HG03575 (cell line): Measurements from ENCODE around the gene PCGF1.
A peak's percentile ranks its signal among the peaks of the same experiment; 100 is the strongest.

Source experiments
- ATAC-seq: cut with Tn5 transposase; IDR thresholded peaks from one replicate; pipeline ENCODE4 v1.9.1; 2021; ENCODE audit not compliant: unreplicated experiment, insufficient number of reproducible peaks, low FRiP score; ENCODE audit errors: extremely low read depth

PCGF1 gene

GRCh38 chr2:74540291-74540690 is 32.8 kb upstream of the PCGF1 start:
- ATAC-seq: no peak

GRCh38 chr2:74538881-74539339 is 31.4 kb upstream of the PCGF1 start:
- ATAC-seq: no peak

- ATAC-seq: no peak
Observed at GRCh38 chr2:74537140-74537539, 29.6 kb upstream of the PCGF1 start.

GRCh38 chr2:74536166-74536950 is 28.9 kb upstream of the PCGF1 start:
- ATAC-seq: no peak

- ATAC-seq: no peak
Observed at GRCh38 chr2:74535440-74535965, 28.0 kb upstream of the PCGF1 start.

- no peak for ATAC-seq
Observed at GRCh38 chr2:74534411-74534810, 26.9 kb upstream of the PCGF1 start.

GRCh38 chr2:74533464-74533863 is 26.0 kb upstream of the PCGF1 start:
- ATAC-seq: no peak

- no peak for ATAC-seq
Observed at GRCh38 chr2:74532222-74532621, 24.7 kb upstream of the PCGF1 start.

GRCh38 chr2:74531666-74532065 is 24.2 kb upstream of the PCGF1 start:
- ATAC-seq: no peak

GRCh38 chr2:74530239-74531187 is 23.0 kb upstream of the PCGF1 start:
- peak; percentile 35 for ATAC-seq

GRCh38 chr2:74529357-74530238 is 22.1 kb upstream of the PCGF1 start, which contains the start of the genes AUP1 and HTRA2:
Gene AUP1, minus strand, starts transcription at chr2:74529706. Its CDS starts 77 bp downstream, at chr2:74529629.
Gene HTRA2, plus strand, starts transcription at chr2:74529933. Its CDS starts 74 bp downstream, at chr2:74530007.
- no peak for ATAC-seq

- no peak for ATAC-seq
Observed at GRCh38 chr2:74528600-74529356, 21.3 kb upstream of the PCGF1 start.

- no peak for ATAC-seq
Observed at GRCh38 chr2:74527741-74528140, 20.2 kb upstream of the PCGF1 start.

- no peak for ATAC-seq
Observed at GRCh38 chr2:74526649-74527230, 19.2 kb upstream of the PCGF1 start.

- no peak for ATAC-seq
Observed at GRCh38 chr2:74525717-74526648, 18.5 kb upstream of the PCGF1 start, which contains the start of gene DQX1. Gene DQX1, minus strand, starts transcription at chr2:74526231. Its CDS starts 502 bp downstream, at chr2:74525729.

GRCh38 chr2:74524955-74525716 is 17.6 kb upstream of the PCGF1 start:
- no peak for ATAC-seq
